ENCODE results near the gene UST.
"Not testable (repeated sequence)": the region's sequence is repeated elsewhere in the genome, so short reads cannot be mapped to it uniquely, and the experiment has no call there.

DNA sequence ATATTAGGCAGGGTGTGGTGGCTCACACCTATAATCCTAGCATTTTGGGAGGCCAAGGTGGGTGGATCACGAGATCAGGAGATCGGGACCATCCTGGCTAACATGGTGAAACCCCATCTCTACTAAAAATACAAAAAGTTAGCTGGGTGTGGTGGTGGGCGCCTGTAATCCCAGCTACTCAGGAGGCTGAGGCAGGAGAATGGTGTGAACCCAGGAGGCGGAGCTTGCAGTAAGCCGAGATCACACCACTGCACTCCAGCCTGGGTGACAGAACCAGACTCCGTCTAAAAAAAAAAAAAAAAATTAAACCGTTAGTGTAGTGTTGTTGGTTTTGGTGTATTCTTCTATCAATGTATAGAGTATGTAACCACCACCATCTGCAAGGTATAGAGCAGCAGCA lies 133.9 kb downstream of the UST start:
- TF ChIP-seq POLR2A (IDR thresholded peaks at IDR 0.05; ENCODE audit: low read length); GATA1 (IDR thresholded peaks at IDR 0.05; ENCODE audit: low read depth, low read length): not testable (repeated sequence)

All from erythroblast (primary cell).